NCI-H748 treated with DMSO at 0.1 percent for 48 hours (cell line): ENCODE measurements around the gene YJU2.
"Not testable (repeated sequence)": the region's sequence is repeated elsewhere in the genome, so short reads cannot be mapped to it uniquely, and the experiment has no call there.

Source experiments
- DNase-seq: peaks from one replicate; lab custom pipeline; 2025; lab: John Stamatoyannopoulos, UW

The YJU2 gene

DNA sequence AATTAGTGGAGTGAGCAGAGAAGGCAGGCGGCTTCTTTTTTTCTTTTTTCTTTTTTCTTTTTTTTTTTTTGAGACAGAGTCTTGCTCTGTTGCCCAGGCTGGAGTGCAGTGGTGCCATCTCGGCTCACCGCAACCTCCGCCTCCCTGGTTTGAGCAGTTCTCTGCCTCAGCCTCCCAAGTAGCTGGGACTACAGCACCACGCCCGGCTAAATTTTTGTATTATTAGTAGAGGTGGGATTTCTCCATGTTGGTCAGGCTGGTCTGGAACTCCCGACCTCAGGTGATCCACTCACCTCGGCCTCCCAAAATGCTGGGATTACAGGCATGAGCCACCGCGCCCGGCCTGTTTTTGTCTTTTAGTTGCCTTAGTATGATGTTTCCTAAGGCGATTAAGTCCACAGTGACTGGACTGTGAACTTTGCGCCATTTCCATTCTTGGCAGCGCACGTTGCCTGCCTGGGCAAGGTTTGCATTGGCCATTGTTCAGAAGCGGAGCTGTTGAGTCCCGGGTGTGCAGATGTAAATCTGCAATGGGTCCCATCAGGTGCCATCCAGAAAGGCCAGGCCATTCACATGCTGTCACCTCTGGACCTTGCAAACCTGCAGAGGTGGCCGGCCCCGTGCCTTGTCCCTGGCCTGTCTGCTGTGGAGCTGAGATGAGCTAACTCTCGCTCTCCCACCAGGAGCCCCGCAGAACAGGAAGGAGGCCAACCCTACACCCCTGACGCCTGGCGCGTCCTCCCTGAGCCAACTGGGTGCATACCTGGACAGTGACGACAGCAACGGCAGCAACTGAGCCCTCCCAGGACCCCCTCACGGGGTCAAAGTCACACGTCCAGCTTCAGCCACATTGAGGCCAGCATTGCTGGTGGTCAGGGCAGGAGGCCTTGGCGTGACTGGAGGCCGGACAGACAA is 21.3 kb downstream of the YJU2 start:
- DNase-seq, result no peak

DNA sequence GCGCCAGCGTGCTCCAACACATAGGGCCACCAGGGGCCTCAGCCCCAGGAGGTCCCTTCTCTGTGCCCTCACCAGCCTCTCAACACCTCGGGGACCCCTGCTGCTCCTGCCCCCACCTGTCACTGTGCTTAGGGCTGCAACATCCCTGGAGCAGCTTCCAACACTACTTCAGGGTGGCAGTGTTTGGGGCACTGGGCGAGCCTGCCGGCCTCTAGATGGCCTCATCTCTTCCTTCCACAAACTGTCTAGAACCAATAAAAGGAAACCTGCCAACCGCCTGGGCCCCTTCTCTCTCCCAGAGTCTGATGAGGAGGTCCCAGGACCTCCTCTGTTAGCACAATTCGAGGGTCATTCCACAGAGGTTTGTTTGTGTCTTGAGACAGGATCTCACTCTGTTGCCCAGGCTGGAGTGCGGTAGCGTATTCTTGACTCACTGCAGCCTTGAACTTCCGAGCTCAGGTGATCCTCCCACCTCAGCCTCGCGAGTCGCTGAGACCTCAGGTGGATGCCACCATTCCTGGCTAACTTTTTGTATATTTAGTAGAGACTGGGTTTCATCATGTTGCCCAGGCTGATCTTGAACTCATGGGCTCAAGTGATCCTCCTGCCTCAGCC is 22.0 kb downstream of the YJU2 start:
- DNase-seq, result no peak

DNA sequence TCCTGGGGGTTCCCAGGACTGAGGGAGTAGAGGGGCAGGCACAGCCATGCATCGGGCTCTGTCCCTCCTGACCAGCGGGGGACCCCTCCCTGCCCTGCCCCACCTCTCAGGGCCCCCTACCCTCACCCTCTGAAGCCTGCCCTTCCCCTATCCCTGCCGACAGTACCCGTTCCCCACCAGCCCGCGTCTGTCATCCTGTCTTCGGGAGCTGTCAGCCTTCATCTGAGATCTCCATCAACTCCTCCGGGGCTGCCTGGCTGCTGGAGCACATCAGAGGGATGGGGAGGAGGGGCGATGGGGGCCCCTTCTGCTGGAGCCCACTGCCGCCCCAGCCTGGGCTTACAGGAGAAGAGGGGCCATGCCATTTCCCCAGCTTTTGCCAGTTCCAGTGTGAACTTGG is 26.0 kb downstream of the YJU2 start:
- DNase-seq, result no peak

DNA sequence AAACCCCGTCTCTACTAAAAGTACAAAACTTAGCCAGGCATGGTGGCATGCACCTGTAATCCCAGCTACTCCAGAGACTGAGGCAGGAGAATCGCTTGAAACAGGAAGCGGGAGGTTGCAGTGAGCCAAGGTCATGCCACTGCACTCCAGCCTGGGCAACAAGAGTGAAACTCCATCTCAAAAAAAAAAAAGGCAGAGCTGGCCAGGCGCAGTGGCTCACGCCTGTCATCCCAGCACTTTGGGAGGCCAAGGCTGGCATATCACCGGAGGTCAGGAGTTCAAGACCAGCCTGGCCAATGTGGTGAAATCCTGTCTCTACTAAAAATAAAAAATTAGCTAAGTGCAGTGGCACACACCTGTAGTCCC is 27.4 kb downstream of the YJU2 start:
- DNase-seq, result not testable (repeated sequence)

DNA sequence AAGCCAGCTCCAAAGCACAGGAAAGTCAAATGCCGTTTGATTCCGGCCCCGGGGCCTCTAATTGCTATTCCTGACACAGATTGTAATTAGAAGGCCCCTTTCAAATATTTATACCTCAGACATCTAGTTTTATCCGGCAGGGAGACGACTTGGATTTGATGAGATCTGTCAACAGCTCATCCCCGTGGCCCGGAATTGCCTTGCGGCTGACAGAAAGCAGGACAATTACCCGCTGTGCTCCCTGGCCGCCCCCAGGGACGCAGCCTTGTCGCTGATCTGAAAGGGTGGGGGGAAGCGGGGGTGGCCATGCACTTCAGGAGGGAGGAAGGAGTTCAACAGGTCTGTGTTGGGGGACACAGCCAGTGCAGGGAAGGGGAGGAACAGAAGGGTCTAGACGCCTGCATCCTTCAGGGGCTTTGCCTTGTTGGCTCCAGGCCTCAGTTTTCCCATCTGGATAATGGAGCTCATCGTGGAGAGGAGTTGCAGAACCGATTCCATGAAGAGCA is 30.4 kb downstream of the YJU2 start:
- DNase-seq, result peak; percentile 5

DNA sequence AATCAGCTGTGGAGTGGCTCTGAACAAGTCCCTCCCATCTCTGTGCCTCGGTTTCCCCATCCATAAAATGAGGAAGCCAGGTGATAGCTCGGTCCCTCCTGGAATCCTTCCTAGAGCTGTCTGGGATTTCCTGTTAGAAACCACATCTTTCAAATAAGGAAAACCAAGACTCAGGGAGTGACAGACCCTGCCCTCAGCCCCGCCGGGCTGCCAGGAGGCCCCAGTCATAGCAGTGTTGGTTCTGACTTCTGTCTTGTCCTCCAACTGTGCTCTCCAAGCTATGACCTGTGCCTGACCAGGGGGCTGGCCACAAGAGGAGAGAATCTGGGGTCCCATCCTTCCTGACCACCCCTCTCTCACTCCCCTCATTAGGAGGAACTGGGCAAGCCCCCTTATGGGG is 31.1 kb downstream of the YJU2 start:
- no peak for DNase-seq

DNA sequence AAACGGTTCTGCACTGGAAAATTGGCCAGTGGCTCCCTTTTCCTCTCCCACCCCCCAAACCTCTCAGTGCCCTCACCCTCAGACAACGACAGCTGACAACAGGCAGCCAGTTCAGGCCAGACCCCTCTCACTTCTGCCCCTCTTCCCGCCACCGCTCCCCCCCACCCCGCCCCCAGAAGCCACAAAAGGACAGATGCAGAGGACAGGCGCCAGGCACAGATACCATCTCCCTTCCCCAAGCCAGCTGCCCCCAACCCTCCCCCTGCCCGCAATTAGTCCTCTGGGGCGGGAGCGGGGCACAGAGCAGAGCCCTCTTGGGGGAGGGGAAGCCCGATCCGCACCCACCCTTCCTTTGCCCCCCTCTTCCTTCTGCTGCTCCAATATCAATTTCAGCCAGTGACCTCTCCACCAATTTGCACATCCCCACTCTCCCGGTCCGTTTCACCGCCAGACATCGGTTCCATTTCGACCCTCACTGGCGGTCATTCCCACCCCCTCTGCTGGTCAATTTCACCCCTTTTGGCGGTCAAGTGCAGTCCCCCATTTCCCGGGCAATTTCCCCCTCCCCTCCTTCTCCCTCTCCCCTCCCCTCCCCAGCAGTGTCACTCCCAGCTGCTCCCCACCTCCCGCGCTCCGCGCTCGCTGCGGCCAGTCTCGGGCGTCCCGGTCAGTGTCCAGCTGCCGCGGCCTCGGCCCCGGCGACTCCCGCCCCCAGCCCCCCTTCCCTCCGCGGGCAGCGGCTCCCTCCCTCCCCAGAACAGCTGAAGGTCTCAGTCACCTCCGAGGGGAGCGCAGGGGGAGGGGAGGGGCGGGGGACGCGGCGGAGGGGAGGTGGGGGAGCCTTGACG is 31.8 kb downstream of the YJU2 start, which contains the start of gene SHD:
Gene SHD, plus strand, starts transcription at position 848 of the 848 bp plus-strand sequence. CDS start 798 bp downstream, outside the sequence.
- DNase-seq, result no peak

DNA sequence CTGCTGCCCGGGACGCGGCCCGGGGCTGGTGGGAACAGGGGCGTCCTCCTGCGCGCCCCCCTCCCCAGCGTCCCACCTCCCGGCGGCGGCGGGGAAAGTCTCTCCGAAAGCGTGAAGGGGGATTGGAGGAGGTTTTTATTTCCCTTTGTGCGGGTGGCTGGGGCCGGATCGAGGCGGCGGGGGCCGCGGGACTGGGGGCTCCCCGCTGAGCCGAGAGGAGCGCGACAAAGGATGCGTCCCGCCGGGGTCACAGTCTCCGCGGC is 32.3 kb downstream of the YJU2 start:
- no peak for DNase-seq

DNA sequence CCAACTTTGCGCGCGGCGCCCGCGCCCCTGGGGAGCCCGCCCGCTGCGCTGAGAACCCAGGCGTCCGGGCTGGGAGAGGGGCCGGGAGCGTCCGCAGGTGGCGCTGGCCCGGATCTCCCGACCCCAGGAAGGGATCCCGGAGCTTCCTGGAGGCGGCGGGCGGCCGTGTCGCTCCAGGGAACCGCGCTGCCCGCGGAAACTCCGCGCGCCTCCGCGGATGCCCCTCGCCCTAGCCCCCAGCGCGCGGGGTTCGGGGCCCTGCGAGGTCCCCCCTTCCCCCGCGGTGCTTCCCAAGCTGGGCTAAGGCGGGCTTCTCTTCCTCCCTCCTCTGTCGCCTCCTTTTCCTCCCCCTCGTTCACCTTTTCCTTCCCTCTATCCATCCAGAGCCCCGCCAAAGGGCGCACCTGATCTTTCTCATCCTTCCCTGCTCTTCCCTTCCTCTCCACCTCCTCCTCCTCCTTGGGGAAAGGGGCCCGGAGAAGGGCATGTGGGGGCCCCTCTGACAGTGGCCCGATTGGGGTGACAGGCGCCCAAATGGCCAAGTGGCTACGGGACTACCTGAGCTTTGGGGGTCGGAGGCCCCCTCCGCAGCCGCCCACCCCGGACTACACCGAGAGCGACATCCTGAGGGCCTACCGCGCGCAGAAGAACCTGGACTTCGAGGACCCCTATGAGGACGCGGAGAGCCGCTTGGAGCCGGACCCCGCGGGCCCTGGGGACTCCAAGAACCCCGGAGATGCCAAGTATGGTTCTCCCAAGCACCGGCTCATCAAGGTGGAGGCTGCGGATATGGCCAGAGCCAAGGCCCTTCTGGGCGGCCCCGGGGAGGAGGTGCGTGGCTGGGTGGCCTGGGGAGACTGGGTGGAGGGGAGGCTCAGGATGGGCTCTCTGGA is 32.9 kb downstream of the YJU2 start:
- DNase-seq, result no peak

DNA sequence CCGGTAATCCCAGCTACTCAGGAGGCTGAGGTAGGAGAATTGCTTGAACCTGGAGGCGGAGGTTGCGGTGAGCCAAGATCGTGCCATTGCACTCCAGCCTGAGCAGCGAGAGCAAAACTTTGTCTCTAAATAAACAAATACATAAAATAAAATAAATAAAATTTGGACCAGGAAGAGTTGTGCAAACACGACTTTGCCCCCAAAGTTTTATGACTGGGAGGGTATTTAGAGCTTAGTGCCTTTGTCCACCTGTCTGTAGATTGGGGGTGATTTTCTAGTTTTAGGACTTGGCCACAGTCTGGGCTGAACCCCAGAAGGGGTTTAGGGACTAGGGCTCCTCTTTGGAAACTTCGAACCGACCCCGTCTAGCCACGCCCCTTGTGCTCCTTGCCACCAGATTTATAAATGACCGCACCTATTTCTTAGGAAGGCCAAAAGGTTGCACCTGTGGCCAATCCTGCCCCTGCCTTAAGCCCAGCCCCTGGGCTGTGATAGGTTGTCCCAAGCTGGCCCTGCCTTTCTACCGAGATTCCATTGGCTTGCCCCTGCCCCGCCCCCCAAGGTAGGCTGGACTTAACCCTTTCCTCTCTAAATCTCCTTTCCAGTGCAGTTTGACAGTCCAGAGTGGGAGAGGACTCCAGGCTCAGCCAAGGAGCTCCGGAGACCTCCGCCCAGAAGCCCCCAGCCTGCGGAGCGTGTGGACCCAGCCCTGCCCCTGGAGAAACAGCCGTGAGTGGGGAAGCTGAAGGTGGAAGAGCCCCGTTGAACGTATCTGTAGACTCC is 37.5 kb downstream of the YJU2 start:
- no peak for DNase-seq

DNA sequence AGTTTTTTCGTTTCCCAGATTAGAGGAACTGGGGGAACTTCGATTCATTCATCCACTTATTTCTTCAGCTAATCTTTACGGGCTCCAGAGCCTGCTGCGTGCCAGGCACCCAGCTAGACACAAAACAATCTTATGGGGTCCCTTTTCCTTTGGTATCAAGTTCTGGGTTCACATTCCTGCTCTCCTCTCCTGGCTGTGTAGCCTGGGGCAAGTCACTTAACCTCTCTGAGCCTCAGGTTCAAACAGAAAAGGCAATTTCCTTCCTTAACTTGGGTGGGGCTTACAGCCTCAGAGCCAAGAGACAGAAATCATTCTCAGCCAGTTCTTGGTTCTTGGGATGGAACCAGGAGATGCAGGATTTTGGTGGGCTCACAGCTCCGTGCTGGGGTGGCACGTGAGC is 38.1 kb downstream of the YJU2 start:
- no peak for DNase-seq

DNA sequence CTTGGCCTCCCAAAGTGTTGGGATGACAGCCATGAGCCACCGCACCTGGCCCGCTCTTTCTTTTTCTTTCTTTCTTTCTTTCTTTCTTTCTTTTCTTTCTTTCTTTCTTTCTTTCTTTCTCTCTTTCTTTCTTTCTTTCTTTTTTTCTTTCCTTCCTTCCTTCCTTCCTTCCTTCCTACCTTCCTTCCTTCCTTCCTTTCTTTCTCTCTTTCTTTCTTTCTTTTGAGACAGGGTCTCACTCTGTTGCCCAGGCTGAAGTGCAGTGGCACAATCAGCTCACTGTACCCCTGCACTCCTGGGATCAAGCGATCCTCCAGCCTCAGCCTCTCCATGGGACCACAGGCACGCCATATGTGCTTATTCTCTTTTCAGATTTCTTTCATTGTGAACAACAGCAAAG is 39.3 kb downstream of the YJU2 start:
- DNase-seq, result not testable (repeated sequence)

DNA sequence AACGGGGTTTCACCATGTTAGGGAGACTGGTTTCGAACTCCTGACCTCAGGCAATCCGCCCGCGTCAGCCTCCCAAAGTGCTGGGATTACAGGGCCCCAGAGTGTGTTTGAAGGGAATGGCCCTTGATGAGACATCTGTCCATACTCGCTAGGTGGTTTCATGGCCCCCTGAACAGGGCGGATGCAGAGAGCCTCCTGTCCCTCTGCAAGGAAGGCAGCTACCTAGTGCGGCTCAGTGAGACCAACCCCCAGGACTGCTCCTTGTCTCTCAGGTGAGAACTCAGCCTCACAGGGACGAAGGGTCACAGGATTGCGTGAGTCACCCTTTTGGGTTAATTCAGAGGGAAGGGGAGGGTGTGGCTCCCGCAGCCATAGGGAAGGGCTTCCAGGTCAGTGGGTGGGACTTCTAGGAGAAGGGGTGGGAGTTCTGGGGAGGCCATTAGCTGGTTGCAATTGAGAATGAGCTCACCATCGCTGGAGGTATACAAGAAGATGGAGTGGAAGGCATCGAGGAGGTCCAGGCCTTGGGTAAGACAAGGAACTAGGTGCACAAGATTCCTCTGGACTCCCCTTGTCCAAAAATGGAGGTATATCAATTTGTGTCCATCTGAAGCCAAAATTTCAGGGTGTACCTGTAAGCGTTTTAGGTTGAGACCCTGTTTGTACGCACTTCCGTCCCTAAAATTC is 41.4 kb downstream of the YJU2 start:
- DNase-seq, result no peak

DNA sequence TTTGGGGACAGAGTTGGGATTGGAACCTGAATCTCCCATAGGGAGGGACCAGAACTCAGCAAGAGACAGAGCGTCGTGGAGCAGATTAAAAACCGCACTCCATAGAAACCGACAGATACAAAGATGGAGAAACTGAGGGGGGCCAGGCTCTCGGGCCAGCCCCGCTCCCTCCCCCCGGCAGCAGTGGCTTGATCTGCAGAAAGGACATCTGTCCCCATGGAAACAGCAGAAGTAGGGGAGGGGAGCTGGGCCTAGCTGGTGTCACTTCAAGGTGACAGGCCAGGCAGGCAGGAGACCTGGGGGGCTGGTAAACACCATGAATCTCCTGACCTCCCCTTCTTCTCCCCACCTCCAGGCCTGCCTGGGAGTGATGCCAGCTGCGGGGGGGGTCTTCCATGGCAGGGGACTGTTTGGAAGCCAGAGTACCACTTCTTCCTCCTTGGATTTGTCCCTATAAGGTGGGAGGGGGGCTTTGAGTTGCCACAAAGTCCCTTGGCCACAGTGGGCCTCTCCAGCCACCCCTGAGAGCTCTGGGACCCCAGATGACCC is 44.4 kb downstream of the YJU2 start:
- no peak for DNase-seq

DNA sequence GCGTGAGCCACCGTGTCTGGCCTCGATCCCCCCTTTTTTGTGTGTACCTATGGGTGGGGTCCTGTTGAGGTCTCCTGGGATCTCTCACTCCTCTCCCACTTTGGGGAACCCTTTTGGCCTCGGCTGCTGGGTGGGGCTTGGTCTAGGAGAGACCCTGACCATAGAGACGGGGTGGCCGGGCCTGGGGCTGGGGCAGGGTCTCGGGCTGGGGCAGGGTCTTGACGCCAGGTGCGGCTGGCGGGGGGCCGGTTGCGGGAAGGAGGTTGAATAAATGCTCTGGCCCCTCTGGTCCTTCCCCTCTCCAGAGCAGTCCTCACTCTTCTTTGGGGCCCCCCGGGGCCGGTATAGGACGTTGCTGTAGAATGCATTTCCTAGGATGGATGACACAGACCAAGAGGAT is 45.6 kb downstream of the YJU2 start:
- no peak for DNase-seq

DNA sequence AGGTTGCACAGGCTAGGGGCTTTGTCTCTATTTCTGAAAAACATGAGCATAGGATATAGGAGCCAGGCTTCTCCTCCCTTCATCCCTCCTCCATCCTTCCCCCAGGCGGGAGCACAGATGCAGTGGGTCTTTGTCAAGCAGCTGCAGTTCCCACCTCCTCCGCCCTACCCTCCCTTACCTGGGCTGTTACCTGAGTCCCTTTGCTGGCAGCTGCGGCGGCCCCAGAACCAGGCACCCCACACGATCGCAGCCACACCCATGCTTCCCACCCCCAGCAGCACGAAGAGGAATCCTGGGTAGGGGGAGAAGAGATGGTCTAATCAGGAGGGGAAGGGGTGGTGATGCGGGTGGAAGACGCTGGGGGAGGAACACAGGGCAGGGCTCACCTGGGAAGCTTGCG is 47.5 kb downstream of the YJU2 start:
- no peak for DNase-seq

DNA sequence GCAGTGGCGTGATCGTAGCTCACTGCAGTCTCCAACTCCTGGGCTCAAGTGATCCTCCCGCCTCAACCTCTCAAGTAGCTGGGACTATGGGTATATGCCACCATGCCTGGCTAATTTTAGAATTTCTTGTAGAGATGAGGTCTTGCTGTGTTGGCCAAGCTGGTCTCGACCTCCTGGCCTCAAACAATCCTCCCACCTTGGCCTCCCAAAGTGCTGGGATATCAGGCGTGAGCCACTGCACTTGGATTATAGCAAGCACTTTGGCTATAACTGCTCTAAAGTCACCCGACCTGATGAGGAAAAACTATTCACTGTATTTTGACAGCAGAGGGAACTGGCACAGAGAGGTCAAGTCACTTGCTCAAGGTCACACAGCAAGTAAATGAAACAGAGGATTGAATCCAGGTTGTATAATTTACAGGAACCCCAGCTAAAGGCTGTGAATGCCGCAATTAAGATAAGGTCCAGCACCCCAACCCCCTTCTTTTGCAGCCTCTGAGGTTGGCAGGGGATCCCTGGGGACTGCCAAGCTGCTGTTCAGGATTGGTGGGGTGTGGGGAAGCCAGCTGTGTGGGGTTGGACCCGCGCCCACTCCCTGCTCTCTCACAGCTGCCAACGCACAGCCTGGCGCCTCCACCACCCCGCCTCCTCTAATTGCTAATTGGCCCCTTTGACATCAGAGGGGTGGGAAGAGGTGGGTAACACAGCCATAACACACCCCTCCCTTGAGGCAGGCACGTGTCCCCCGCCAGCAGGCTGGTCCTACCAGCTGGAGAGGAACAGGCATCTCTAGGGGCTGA is 49.3 kb downstream of the YJU2 start:
- DNase-seq, result no peak

DNA sequence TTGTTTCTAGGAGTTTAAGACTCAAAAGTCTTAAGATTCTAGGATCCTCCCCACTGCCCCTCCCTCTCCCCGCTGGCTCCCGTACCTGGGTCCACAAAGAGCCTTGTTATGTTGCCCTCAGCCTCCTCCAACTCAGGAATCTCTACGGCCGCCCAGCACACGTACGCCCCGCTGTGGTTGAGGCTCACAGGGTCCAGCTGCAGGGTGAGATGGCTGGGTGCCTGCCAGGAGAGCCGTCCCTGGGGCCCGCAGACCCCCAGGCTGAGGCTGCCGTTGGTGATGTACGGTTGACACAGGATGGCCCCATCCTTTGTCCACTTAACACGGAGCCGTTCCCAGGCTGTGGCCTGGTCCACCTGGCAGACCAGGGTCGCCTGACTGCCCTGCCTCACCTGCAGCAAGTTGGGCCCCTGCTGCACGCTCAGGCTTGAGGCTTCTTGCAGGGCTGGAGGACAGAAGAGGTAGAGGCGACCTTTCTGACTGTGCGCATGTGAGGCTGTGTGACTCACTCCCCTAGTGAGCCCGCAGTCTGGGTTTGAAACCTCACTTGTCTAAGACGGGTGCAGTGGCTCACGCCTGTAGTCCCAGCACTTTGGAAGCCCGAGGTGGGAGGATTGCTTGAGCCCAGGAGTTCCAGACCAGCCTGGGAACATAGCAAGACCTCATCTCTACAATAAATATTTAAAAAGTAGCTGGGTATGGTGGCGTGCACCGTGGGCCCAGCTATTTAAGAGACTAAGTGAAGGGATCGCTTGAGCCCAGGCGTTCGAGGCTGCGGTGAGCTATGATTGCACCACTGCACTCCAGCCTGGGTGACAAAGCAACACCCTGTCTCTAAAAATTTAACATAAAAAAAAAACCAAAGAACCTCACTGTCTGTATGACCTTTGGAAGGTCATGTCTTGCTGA is 51.3 kb downstream of the YJU2 start:
- DNase-seq, result no peak
